Peyer's patch (tissue), 4 donors: ENCODE data around the gene BANF1. TPM values are rescaled to one million over a fixed set of nuclear protein-coding genes. Genes with fewer than 3 reads are reported as not detected.

ENCODE experiments used
- DNase-seq, 3 donors: peaks; one replicate each; pipeline ENCODE4 v3.0.0-alpha.2; 2017 to 2019
- H3K27ac ChIP-seq, 4 donors: fragments of 200-600 bp; sonication (generic); one replicate each; pipeline ENCODE4 v1.5.1; 2016 to 2019
- H3K27me3 ChIP-seq, 2 donors: fragments of 200-600 bp; sonication (generic); one replicate each; pipeline ENCODE4 v1.5.1; 2019
- H3K36me3 ChIP-seq, 3 donors: fragments of 200-600 bp; sonication (generic); one replicate each; pipeline ENCODE4 v1.5.1; 2016 to 2019
- H3K4me1 ChIP-seq, 4 donors: fragments of 200-600 bp; sonication (generic); one replicate each; pipeline ENCODE4 v1.5.1; 2016 to 2019
- H3K4me3 ChIP-seq, 4 donors: fragments of 200-600 bp; sonication (generic); 1 replicate in 3 of 4; 2 replicates in 1 of 4; pipeline ENCODE4 v1.5.1; 2016 to 2019; ENCODE audit warnings: mild to moderate bottlenecking in 1 of 4
- H3K9me3 ChIP-seq, 4 donors: fragments of 200-600 bp; sonication (generic); one replicate each; pipeline ENCODE4 v1.5.1; 2016 to 2019; ENCODE audit warnings: mild to moderate bottlenecking in 1 of 4
- POLR2A ChIP-seq, 2 donors: fragments of 450-650 bp; IDR thresholded peaks; one replicate each; pipeline ENCODE4 v1.5.1; 2017; ENCODE audit warnings: antibody characterized with exemption in 2 of 2, mild to moderate bottlenecking in 2 of 2, moderate library complexity in 2 of 2
- total RNA-seq, 4 donors: library from RNA; depleted of rRNA; stranded (reverse); fragments of >200 nt; gene quantifications; one replicate each; pipeline ENCODE4 v1.1.0, GENCODE V29; 2016
- TF ChIP-seq, protein P1 (sequence below), 6 experiments: fragments of 450-650 bp in 4 of 6; fragments of 200-600 bp in 2 of 6; sonication (generic) in 1 of 6; IDR thresholded peaks; one replicate each; pipeline ENCODE4 v1.5.1; 2017 to 2019; ENCODE audit warnings: antibody characterized with exemption in 6 of 6, mild to moderate bottlenecking in 3 of 6, moderate library complexity in 1 of 6

The BANF1 gene
- total RNA-seq, 4 donors from 2014 or later = 25.4 to 42.4 (median 27.7) TPM

DNA sequence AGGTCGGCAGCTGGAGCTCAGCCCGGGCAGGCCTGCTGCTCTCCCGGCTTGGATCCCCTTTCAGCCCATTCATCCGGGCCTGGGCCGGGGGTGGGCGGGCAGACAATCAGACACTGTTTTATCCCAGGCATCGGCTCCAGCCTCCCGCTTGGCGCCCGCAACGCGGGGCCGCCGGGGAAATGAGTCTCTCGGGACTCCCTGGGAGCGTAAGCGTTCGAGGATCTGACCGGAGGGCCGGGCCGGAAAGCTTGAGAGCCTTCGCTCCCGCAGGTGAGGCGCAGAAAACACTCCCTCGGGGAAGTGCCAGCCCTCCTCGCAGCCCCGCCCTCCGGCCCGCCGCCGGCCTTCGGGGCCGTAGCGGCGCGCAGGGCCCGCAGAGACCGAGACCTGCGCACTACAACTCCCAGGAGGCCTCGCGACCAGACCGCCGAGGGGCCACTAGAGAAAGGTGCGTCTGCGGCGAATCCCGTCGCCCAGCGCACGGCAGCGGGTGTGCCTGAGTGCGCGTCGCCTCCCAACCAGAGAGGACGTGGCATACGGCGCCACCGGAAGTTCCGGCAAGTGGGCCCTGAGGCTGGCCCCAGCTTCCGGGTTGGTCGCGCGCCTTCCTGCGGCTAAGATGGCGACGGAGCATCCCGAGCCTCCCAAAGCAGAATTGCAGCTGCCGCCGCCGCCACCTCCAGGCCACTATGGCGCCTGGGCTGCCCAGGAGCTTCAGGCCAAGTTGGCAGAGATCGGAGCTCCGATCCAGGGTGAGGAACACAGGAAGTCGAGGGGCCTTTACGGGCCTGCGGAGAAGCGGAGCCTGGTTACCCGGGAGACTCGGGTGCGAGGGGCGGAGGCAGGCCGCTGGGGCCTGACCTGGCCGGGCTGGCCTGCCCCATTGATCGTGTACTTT lies 49.7 kb downstream of the BANF1 start, which contains the start of gene SF3B2:
Gene SF3B2, plus strand, starts transcription at position 599 of the 898 bp plus-strand sequence. Its CDS starts 21 bp downstream, at position 620.
- peaks cover 0 to 33% (median 0%) of the 10 kb centered on the region in 3 donors for H3K36me3 ChIP-seq
- DNase-seq = peak; percentile 97 to 99 (median 98)

GRCh38 chr11:66052664-66052982 lies 50.3 kb downstream of the BANF1 start:
- Histone ChIP-seq H3K9me3 (no peaks in the 10 kb centered on the region), H3K36me3 (peaks cover 0 to 39% (median 0%) of the 10 kb centered on the region in 3 donors), H3K4me3 (peak overlapping the region; percentile 74 to 95 (median 86)), H3K4me1 (peaks cover 0 to 24% (median 9%) of the 10 kb centered on the region in 4 donors), H3K27ac (peak overlapping the region; percentile 85 to 88 (median 87)), H3K27me3 (no peaks in the 10 kb centered on the region)
- TF ChIP-seq POLR2A (IDR thresholded peaks at IDR 0.05) = peak in 1 of 2 donors; percentile 13
- TF ChIP-seq, protein P1, sequence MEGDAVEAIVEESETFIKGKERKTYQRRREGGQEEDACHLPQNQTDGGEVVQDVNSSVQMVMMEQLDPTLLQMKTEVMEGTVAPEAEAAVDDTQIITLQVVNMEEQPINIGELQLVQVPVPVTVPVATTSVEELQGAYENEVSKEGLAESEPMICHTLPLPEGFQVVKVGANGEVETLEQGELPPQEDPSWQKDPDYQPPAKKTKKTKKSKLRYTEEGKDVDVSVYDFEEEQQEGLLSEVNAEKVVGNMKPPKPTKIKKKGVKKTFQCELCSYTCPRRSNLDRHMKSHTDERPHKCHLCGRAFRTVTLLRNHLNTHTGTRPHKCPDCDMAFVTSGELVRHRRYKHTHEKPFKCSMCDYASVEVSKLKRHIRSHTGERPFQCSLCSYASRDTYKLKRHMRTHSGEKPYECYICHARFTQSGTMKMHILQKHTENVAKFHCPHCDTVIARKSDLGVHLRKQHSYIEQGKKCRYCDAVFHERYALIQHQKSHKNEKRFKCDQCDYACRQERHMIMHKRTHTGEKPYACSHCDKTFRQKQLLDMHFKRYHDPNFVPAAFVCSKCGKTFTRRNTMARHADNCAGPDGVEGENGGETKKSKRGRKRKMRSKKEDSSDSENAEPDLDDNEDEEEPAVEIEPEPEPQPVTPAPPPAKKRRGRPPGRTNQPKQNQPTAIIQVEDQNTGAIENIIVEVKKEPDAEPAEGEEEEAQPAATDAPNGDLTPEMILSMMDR (IDR thresholded peaks at IDR 0.05) = no peak
- no peak for DNase-seq

More for the DNA sequence above, 49.7 kb downstream of the BANF1 start, which contains the start of gene SF3B2:
- Histone ChIP-seq H3K27me3 (no peaks in the 10 kb centered on the region), H3K4me3 (peak within 1 kb of the TSS; percentile 74 to 95 (median 86)), H3K4me1 (peaks cover 0 to 24% (median 9%) of the 10 kb centered on the region in 4 donors), H3K27ac (peak within 1 kb of the TSS; percentile 85 to 88 (median 87)), H3K9me3 (no peaks in the 10 kb centered on the region)
- TF ChIP-seq, protein P1 (IDR thresholded peaks at IDR 0.05) = peak in 1 of 6 experiments; percentile 11
- peak; percentile 52 to 61 for TF ChIP-seq POLR2A (IDR thresholded peaks at IDR 0.05)

Other genes with a start within 250 kb of the BANF1 start
- 10 to 100 TPM; 14.9 to 35.8 (median 35.0) TPM for gene AP5B1, start 221.5 kb upstream of the BANF1 start, total RNA-seq
- gene OVOL1, start 215.4 kb upstream of the BANF1 start, total RNA-seq = 10 to 100 TPM; 14.9 to 33.2 (median 29.8) TPM
- 1 to 10 TPM in 3 of 4 donors, not detected in 1; 1.7 to 6.7 (median 6.4) TPM for gene SNX32, start 168.5 kb upstream of the BANF1 start, total RNA-seq
- gene CFL1, start 144.3 kb upstream of the BANF1 start, total RNA-seq = 1,000 to 10,000 TPM in 3 of 4 donors, 100 to 1,000 TPM in 1; 961 to 2,313 (median 1,456) TPM
- 100 to 1,000 TPM in 1 of 4 donors, 10 to 100 TPM in 3; 68.3 to 101 (median 78.9) TPM for gene MUS81, start 142.1 kb upstream of the BANF1 start, total RNA-seq
- gene EFEMP2, start 129.7 kb upstream of the BANF1 start, total RNA-seq = 10 to 100 TPM in 3 of 4 donors, 1 to 10 TPM in 1; 4.4 to 75.1 (median 12.1) TPM
- 1 to 10 TPM in 2 of 4 donors, not detected in 2; 1.3 to 1.9 TPM for gene CTSW, start 122.7 kb upstream of the BANF1 start, total RNA-seq
- gene FIBP, start 114.0 kb upstream of the BANF1 start, total RNA-seq = 100 to 1,000 TPM; 100 to 173 (median 122) TPM
- 10 to 100 TPM in 1 of 4 donors, 1 to 10 TPM in 3; 3.5 to 12.4 (median 7.4) TPM for gene CCDC85B, start 111.8 kb upstream of the BANF1 start, total RNA-seq
- gene FOSL1, start 102.1 kb upstream of the BANF1 start, total RNA-seq = 1 to 10 TPM in 3 of 4 donors, not detected in 1; 1.5 to 7.4 (median 1.7) TPM
- gene C11orf68, start 83.4 kb upstream of the BANF1 start, total RNA-seq = 10 to 100 TPM in 2 of 4 donors, 1 to 10 TPM in 2; 8.3 to 20.6 (median 12.1) TPM
- gene DRAP1, start 83.1 kb upstream of the BANF1 start, total RNA-seq = 100 to 1,000 TPM in 1 of 4 donors, 10 to 100 TPM in 3; 32.6 to 112 (median 57.5) TPM
- gene TSGA10IP, start 57.0 kb upstream of the BANF1 start, total RNA-seq = not detected
- gene SART1, start 40.8 kb upstream of the BANF1 start, total RNA-seq = 10 to 100 TPM; 14.4 to 61.9 (median 26.4) TPM
- gene EIF1AD, start 346 bp upstream of the BANF1 start, total RNA-seq = 10 to 100 TPM; 15.1 to 66.0 (median 23.7) TPM
- gene CST6, start 9.5 kb downstream of the BANF1 start, total RNA-seq = not detected
- gene CATSPER1, start 24.0 kb downstream of the BANF1 start, total RNA-seq = not detected
- not detected for gene GAL3ST3, start 46.7 kb downstream of the BANF1 start, total RNA-seq
- gene SF3B2, start 49.9 kb downstream of the BANF1 start, total RNA-seq = 100 to 1,000 TPM; 127 to 340 (median 171) TPM
- gene PACS1, start 67.8 kb downstream of the BANF1 start, total RNA-seq = 10 to 100 TPM; 10.3 to 52.0 (median 22.3) TPM